IPS-NIHi7 (cell line): ENCODE measurements around the gene CNTNAP2.

Source experiments
- DNase-seq: peaks from one replicate; pipeline ENCODE4 v3.0.0; 2012; ENCODE audit warnings: mixed read lengths; ENCODE audit errors: extremely low spot score

CNTNAP2 gene

GRCh38 chr7:147014286-147014955 lies 897.8 kb downstream of the CNTNAP2 start:
- no peak for DNase-seq

GRCh38 chr7:147015999-147016398 lies 899.4 kb downstream of the CNTNAP2 start:
- no peak for DNase-seq

- DNase-seq, result no peak
These were observed 905.5 kb downstream of the CNTNAP2 start for GRCh38 chr7:147022056-147022455.

GRCh38 chr7:147023440-147023839 lies 906.8 kb downstream of the CNTNAP2 start:
- no peak for DNase-seq

GRCh38 chr7:147029953-147030352 lies 913.4 kb downstream of the CNTNAP2 start:
- no peak for DNase-seq

- DNase-seq, result no peak
These were observed 917.0 kb downstream of the CNTNAP2 start for GRCh38 chr7:147033641-147034040.

GRCh38 chr7:147041438-147041837 lies 924.8 kb downstream of the CNTNAP2 start:
- no peak for DNase-seq

GRCh38 chr7:147044941-147045340 lies 928.3 kb downstream of the CNTNAP2 start:
- no peak for DNase-seq

GRCh38 chr7:147047696-147048095 lies 931.1 kb downstream of the CNTNAP2 start:
- DNase-seq, result no peak

GRCh38 chr7:147048864-147049263 lies 932.3 kb downstream of the CNTNAP2 start:
- no peak for DNase-seq

- no peak for DNase-seq
These were observed 936.2 kb downstream of the CNTNAP2 start for GRCh38 chr7:147052818-147053217.

- DNase-seq, result no peak
These were observed 937.1 kb downstream of the CNTNAP2 start for GRCh38 chr7:147053746-147054145.

GRCh38 chr7:147060070-147060469 lies 943.5 kb downstream of the CNTNAP2 start:
- DNase-seq, result no peak

- no peak for DNase-seq
These were observed 946.3 kb downstream of the CNTNAP2 start for GRCh38 chr7:147062897-147063296.

GRCh38 chr7:147068842-147069241 lies 952.2 kb downstream of the CNTNAP2 start:
- no peak for DNase-seq

GRCh38 chr7:147069771-147070170 lies 953.2 kb downstream of the CNTNAP2 start:
- no peak for DNase-seq

GRCh38 chr7:147070886-147071285 lies 954.3 kb downstream of the CNTNAP2 start:
- DNase-seq, result no peak

GRCh38 chr7:147071536-147071935 lies 954.9 kb downstream of the CNTNAP2 start:
- DNase-seq, result no peak

GRCh38 chr7:147078312-147078711 lies 961.7 kb downstream of the CNTNAP2 start:
- no peak for DNase-seq

GRCh38 chr7:147079083-147079482 lies 962.5 kb downstream of the CNTNAP2 start:
- peak; percentile 24 for DNase-seq

GRCh38 chr7:147079921-147080420 lies 963.4 kb downstream of the CNTNAP2 start:
- no peak for DNase-seq

- DNase-seq, result no peak
These were observed 964.5 kb downstream of the CNTNAP2 start for GRCh38 chr7:147081117-147081516.

GRCh38 chr7:147089051-147089461 lies 972.5 kb downstream of the CNTNAP2 start:
- no peak for DNase-seq

GRCh38 chr7:147089608-147090007 lies 973.0 kb downstream of the CNTNAP2 start:
- no peak for DNase-seq
